H1 (cell line): ENCODE measurements around the gene ACCS. TPM values are rescaled to one million over a fixed set of nuclear protein-coding genes. Genes with fewer than 3 reads are reported as not detected.

Source experiments
- KDM1A ChIP-seq: fragments of 200-600, 300-600 bp; sonication (generic); IDR thresholded peaks from 2 replicates; pipeline ENCODE4 v1.7.1; 2016; ENCODE audit warnings: mild to moderate bottlenecking, low read length, borderline replicate concordance
- POLR2A ChIP-seq, 2 experiments: IDR thresholded peaks; 1 replicate in 1 of 2; 2 replicates in 1 of 2; pipeline ENCODE4 v1.6.1; 2011; ENCODE audit warnings: low read depth in 2 of 2, low read length in 2 of 2, mild to moderate bottlenecking in 2 of 2; ENCODE audit errors: control extremely low read depth in 1 of 2
- TBP ChIP-seq: IDR thresholded peaks from 2 replicates; pipeline ENCODE4 v1.6.1; 2011; ENCODE audit warnings: low read depth, low read length, improper control_type of control experiment
- polyA plus RNA-seq, 7 experiments: library from polyadenylated mRNA; depleted of rRNA in 3 of 7; stranded (reverse) in 5 of 7; unstranded in 2 of 7; fragments of >200 nt in 5 of 7; fragments of 200-250 nt in 2 of 7; gene quantifications; 1 replicate in 5 of 7; 2 replicates in 1 of 7; 4 replicates in 1 of 7; pipeline versions ENCODE4 v1.2.1 to v1.2.3, GENCODE V29; 2011 to 2013; ENCODE audit warnings: missing spikeins in 2 of 7, mixed read lengths in 2 of 7
- total RNA-seq: library from RNA; stranded (reverse); fragmentation: NEBNext Ultra II Directional; extraction: Animal tissue kit (Norgen Biotek cat#: 25700); gene quantifications from 2 replicates; pipeline ENCODE4 v1.2.1, GENCODE V29; 2021
- TF ChIP-seq, protein P1 (sequence below): fragments of 300-600 bp; sonication (generic); IDR thresholded peaks from 2 replicates; pipeline ENCODE4 v1.7.1; 2012; ENCODE audit warnings: low read length, moderate library complexity, mild to moderate bottlenecking, inconsistent platforms; ENCODE audit not compliant: insufficient replicate concordance
- TF ChIP-seq, protein P2 (sequence below): IDR thresholded peaks from 2 replicates; pipeline ENCODE4 v1.6.1; 2012; ENCODE audit warnings: inconsistent platforms

The ACCS gene
- total and polyA plus RNA-seq, 2 of the 8 experiments (the other 6 are each of a cell fraction or from before 2014, with no cell fraction given), result 6.0 to 8.0 TPM

DNA sequence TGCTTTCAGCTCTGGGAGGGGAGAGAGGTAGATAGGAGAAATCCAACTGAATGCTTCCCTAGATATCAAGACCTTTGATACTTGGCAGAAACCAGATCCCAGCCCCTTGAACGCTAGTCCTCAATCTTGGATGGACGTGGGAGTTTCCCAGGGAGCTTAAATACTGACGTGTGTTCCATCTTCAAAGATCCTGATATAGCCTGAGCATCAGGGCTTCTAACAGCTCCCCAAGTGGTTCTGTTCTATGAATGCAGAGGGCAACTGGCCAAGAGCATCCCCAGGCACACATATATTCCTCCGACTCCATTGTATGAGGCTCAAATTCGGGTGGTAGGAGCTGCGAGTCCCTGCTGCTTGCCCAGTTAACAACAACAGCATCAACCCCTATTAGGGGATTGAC lies 8.7 kb upstream of the ACCS start (continued):
- TF ChIP-seq, protein P1, sequence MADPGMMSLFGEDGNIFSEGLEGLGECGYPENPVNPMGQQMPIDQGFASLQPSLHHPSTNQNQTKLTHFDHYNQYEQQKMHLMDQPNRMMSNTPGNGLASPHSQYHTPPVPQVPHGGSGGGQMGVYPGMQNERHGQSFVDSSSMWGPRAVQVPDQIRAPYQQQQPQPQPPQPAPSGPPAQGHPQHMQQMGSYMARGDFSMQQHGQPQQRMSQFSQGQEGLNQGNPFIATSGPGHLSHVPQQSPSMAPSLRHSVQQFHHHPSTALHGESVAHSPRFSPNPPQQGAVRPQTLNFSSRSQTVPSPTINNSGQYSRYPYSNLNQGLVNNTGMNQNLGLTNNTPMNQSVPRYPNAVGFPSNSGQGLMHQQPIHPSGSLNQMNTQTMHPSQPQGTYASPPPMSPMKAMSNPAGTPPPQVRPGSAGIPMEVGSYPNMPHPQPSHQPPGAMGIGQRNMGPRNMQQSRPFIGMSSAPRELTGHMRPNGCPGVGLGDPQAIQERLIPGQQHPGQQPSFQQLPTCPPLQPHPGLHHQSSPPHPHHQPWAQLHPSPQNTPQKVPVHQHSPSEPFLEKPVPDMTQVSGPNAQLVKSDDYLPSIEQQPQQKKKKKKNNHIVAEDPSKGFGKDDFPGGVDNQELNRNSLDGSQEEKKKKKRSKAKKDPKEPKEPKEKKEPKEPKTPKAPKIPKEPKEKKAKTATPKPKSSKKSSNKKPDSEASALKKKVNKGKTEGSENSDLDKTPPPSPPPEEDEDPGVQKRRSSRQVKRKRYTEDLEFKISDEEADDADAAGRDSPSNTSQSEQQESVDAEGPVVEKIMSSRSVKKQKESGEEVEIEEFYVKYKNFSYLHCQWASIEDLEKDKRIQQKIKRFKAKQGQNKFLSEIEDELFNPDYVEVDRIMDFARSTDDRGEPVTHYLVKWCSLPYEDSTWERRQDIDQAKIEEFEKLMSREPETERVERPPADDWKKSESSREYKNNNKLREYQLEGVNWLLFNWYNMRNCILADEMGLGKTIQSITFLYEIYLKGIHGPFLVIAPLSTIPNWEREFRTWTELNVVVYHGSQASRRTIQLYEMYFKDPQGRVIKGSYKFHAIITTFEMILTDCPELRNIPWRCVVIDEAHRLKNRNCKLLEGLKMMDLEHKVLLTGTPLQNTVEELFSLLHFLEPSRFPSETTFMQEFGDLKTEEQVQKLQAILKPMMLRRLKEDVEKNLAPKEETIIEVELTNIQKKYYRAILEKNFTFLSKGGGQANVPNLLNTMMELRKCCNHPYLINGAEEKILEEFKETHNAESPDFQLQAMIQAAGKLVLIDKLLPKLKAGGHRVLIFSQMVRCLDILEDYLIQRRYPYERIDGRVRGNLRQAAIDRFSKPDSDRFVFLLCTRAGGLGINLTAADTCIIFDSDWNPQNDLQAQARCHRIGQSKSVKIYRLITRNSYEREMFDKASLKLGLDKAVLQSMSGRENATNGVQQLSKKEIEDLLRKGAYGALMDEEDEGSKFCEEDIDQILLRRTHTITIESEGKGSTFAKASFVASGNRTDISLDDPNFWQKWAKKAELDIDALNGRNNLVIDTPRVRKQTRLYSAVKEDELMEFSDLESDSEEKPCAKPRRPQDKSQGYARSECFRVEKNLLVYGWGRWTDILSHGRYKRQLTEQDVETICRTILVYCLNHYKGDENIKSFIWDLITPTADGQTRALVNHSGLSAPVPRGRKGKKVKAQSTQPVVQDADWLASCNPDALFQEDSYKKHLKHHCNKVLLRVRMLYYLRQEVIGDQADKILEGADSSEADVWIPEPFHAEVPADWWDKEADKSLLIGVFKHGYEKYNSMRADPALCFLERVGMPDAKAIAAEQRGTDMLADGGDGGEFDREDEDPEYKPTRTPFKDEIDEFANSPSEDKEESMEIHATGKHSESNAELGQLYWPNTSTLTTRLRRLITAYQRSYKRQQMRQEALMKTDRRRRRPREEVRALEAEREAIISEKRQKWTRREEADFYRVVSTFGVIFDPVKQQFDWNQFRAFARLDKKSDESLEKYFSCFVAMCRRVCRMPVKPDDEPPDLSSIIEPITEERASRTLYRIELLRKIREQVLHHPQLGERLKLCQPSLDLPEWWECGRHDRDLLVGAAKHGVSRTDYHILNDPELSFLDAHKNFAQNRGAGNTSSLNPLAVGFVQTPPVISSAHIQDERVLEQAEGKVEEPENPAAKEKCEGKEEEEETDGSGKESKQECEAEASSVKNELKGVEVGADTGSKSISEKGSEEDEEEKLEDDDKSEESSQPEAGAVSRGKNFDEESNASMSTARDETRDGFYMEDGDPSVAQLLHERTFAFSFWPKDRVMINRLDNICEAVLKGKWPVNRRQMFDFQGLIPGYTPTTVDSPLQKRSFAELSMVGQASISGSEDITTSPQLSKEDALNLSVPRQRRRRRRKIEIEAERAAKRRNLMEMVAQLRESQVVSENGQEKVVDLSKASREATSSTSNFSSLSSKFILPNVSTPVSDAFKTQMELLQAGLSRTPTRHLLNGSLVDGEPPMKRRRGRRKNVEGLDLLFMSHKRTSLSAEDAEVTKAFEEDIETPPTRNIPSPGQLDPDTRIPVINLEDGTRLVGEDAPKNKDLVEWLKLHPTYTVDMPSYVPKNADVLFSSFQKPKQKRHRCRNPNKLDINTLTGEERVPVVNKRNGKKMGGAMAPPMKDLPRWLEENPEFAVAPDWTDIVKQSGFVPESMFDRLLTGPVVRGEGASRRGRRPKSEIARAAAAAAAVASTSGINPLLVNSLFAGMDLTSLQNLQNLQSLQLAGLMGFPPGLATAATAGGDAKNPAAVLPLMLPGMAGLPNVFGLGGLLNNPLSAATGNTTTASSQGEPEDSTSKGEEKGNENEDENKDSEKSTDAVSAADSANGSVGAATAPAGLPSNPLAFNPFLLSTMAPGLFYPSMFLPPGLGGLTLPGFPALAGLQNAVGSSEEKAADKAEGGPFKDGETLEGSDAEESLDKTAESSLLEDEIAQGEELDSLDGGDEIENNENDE, result no peak
- TF ChIP-seq POLR2A (IDR thresholded peaks at IDR 0.05; ENCODE audit: control extremely low read depth in 1 of 2, low read depth in 2 of 2, low read length in 2 of 2) (no peak), TBP (no peak), KDM1A (no peak)
- TF ChIP-seq, protein P2, sequence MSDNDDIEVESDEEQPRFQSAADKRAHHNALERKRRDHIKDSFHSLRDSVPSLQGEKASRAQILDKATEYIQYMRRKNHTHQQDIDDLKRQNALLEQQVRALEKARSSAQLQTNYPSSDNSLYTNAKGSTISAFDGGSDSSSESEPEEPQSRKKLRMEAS, result no peak
